Fibroblast of lung (primary cell): ENCODE measurements around the gene ADORA1. TPM values are rescaled to one million over a fixed set of nuclear protein-coding genes. Genes with fewer than 3 reads are reported as not detected.

Experiments
- DNase-seq, 2 donors: peaks; one replicate each; pipeline versions ENCODE4 v3.0.0 to v3.0.0-alpha.2; 2010; ENCODE audit warnings: low read depth in 2 of 2
- H2AFZ ChIP-seq: 2 replicates; pipeline ENCODE4 v1.5.1; 2012; ENCODE audit warnings: low read length, control low read depth, inconsistent platforms
- H3K27ac ChIP-seq: 2 replicates; pipeline ENCODE4 v1.5.1; 2011; ENCODE audit warnings: low read length, control low read depth; ENCODE audit not compliant: insufficient read depth
- H3K27me3 ChIP-seq: 2 replicates; pipeline ENCODE4 v1.5.1; 2011; ENCODE audit warnings: mild to moderate bottlenecking, low read length; ENCODE audit not compliant: control insufficient read depth, insufficient read depth
- H3K36me3 ChIP-seq: 2 replicates; pipeline ENCODE4 v1.5.1; 2011; ENCODE audit warnings: low read length; ENCODE audit not compliant: control insufficient read depth, insufficient read depth
- H3K4me1 ChIP-seq: 2 replicates; pipeline ENCODE4 v1.5.1; 2011; ENCODE audit warnings: low read length; ENCODE audit not compliant: control insufficient read depth, insufficient read depth; ENCODE audit errors: extremely low read depth
- H3K4me2 ChIP-seq: 2 replicates; pipeline ENCODE4 v1.5.1; 2011; ENCODE audit warnings: low read length, control low read depth; ENCODE audit not compliant: insufficient read depth; ENCODE audit errors: extremely low read depth
- H3K4me3 ChIP-seq, 4 experiments: fragments of 200-600 bp in 1 of 4; sonication (generic) in 1 of 4; replicated peaks in 1 of 4; 2 replicates each; pipeline ENCODE4 v1.5.1; 2011 to 2016; ENCODE audit warnings: low read length in 4 of 4, low read depth in 3 of 4, mild to moderate bottlenecking in 3 of 4, control low read depth in 2 of 4, inconsistent platforms in 1 of 4, mixed read lengths in 1 of 4; ENCODE audit not compliant: insufficient read depth in 1 of 4; ENCODE audit errors: control extremely low read depth in 1 of 4
- H3K79me2 ChIP-seq: 2 replicates; pipeline ENCODE4 v1.5.1; 2012; ENCODE audit warnings: mild to moderate bottlenecking, low read length, inconsistent platforms; ENCODE audit not compliant: control insufficient read depth, insufficient read depth
- H3K9ac ChIP-seq: 2 replicates; pipeline ENCODE4 v1.5.1; 2011; ENCODE audit warnings: mild to moderate bottlenecking, low read length, control low read depth; ENCODE audit not compliant: insufficient read depth
- H3K9me3 ChIP-seq: 2 replicates; pipeline ENCODE4 v1.5.1; 2012; ENCODE audit warnings: low read depth, low read length; ENCODE audit not compliant: control insufficient read depth, insufficient read depth
- H4K20me1 ChIP-seq: 2 replicates; pipeline ENCODE4 v1.5.1; 2011; ENCODE audit warnings: low read length; ENCODE audit not compliant: control insufficient read depth, insufficient read depth; ENCODE audit errors: extremely low read depth
- EZH2 ChIP-seq: IDR thresholded peaks from 2 replicates; pipeline ENCODE4 v1.5.1; 2012; ENCODE audit warnings: low read length, control low read depth, mild to moderate bottlenecking; ENCODE audit errors: missing control alignments
- polyA plus RNA-seq, 2 donors: library from polyadenylated mRNA; depleted of rRNA in 1 of 2; stranded (reverse) in 1 of 2; unstranded in 1 of 2; fragments of >200 nt; gene quantifications; 2 replicates each; pipeline ENCODE4 v1.2.1, GENCODE V29; 2011 to 2012; ENCODE audit warnings: missing spikeins in 1 of 2
- total RNA-seq: library from RNA; depleted of rRNA; stranded (reverse); fragments of >200 nt; gene quantifications from 2 replicates; pipeline ENCODE4 v1.2.1, GENCODE V29; 2014
- TF ChIP-seq, protein P1 (sequence below), 2 donors: IDR thresholded peaks in 1 of 2; conservative IDR thresholded peaks in 1 of 2; 1 replicate in 1 of 2; 2 replicates in 1 of 2; pipeline ENCODE4 v1.5.1; 2011 to 2012; ENCODE audit warnings: low read length in 2 of 2, control low read depth in 1 of 2, inconsistent platforms in 1 of 2, low read depth in 1 of 2, mild to moderate bottlenecking in 1 of 2

Gene ADORA1
- total and polyA plus RNA-seq, 2 donors (not counting 1 experiment from before 2014, with no cell fraction given) = 1.5 to 6.1 TPM

DNA sequence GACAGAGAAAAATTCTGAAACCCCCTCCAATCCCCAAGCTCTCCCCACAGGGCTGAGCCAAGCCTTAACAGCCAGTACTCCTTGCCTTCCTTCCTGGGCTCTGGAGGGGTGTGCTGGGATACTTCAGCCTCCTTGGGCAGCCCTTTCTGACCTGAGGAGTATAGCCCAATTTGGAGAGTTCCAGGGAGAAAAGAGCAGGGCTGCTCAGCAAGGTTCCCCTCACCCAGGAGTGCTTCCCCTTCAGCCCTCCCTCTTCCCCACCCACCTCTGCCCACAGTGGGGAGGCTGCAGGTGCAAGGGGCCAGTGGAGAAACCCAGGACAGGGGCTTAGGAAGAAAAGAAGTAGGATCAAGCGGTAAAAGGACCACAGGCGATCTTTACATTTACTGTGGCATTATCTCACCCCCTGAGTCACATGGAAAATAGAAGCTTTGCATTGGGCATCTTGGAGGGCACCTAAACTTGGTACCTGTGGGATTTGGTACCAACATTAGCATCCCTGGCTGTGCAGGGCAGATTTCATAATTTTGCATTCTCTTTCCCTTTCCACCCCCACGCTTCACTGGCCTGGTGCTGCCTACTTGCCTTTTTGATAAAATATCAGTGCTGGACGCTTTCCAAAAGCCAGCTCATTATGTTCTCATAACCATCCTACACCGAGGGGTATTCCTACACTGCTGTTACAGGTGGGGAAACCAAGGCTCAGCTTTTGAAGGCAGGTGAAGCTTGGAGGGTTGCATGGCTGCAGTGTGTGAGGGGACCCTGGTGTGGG, 2.8 kb upstream of the ADORA1 start:
- no peaks in the 10 kb centered on the region for H3K36me3 ChIP-seq
- H3K27ac ChIP-seq = no peak overlapping the region
- H3K4me1 ChIP-seq = peaks cover 4% of the 10 kb centered on the region
- no peak overlapping the region for H3K4me3 ChIP-seq
- no peaks in the 10 kb centered on the region for H3K79me2 ChIP-seq
- TF ChIP-seq EZH2 = no peak
- TF ChIP-seq, protein P1, sequence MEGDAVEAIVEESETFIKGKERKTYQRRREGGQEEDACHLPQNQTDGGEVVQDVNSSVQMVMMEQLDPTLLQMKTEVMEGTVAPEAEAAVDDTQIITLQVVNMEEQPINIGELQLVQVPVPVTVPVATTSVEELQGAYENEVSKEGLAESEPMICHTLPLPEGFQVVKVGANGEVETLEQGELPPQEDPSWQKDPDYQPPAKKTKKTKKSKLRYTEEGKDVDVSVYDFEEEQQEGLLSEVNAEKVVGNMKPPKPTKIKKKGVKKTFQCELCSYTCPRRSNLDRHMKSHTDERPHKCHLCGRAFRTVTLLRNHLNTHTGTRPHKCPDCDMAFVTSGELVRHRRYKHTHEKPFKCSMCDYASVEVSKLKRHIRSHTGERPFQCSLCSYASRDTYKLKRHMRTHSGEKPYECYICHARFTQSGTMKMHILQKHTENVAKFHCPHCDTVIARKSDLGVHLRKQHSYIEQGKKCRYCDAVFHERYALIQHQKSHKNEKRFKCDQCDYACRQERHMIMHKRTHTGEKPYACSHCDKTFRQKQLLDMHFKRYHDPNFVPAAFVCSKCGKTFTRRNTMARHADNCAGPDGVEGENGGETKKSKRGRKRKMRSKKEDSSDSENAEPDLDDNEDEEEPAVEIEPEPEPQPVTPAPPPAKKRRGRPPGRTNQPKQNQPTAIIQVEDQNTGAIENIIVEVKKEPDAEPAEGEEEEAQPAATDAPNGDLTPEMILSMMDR (conservative IDR thresholded peaks at IDR 0.05 in 1 of 2, IDR thresholded peaks at IDR 0.05 in 1 of 2; ENCODE audit: low read depth in 1 of 2, low read length in 2 of 2) = no peak
- H2AFZ ChIP-seq = no peak overlapping the region
- H3K4me2 ChIP-seq = no peak overlapping the region
- H3K9me3 ChIP-seq = no peaks in the 10 kb centered on the region
- no peaks in the 10 kb centered on the region for H4K20me1 ChIP-seq
- DNase-seq = peak in 1 of 2 donors; percentile 21
- no peak overlapping the region for H3K9ac ChIP-seq
- H3K27me3 ChIP-seq = peaks cover 39% of the 10 kb centered on the region

DNA sequence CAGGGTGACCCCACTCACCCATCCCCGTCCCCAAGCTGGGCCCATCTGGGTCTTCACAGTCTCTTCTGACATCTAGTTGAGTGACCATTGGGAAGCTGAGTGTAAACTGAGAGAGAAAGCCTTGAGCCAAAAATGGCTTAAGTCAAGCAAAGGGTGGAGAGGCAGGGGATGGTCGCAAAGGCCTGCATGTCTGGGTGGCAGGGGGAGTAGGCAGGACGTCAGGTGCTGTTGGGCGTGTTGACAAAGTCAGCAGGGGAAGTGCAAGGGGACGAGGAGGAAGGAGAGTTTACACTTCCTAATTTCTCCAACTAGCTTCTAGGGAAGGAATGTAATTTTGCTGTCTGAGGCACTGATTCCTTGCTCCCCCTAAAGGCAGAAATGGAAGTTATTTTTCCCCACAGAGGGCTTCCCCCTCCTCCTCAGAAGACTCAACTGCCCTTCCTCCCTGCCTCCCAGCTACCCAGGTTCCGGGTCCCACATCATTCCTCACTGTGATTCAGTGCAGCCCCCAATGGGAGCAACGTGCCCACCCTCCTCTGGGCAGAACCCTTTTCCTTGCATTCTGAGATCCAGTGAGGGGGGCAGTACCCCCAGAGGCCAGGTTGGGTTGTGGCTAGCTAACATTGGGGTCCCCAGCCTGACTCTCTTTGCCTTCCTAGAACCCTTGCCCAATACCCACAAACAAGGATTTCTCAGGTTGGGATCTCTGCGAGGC, 1.2 kb upstream of the ADORA1 start:
- peaks cover 33% of the 10 kb centered on the region for H3K27me3 ChIP-seq
- no peaks in the 10 kb centered on the region for H4K20me1 ChIP-seq
- TF ChIP-seq, protein P1 (conservative IDR thresholded peaks at IDR 0.05 in 1 of 2, IDR thresholded peaks at IDR 0.05 in 1 of 2; ENCODE audit: low read depth in 1 of 2, low read length in 2 of 2) = peak; percentile 40 to 57
- no peak for TF ChIP-seq EZH2
- H3K27ac ChIP-seq = no peak overlapping the region
- H2AFZ ChIP-seq = no peak overlapping the region
- peak; percentile 14 to 40 for DNase-seq
- no peak overlapping the region for H3K9ac ChIP-seq
- peaks cover 4% of the 10 kb centered on the region for H3K4me1 ChIP-seq
- no peak overlapping the region for H3K4me2 ChIP-seq
- H3K9me3 ChIP-seq = no peaks in the 10 kb centered on the region
- H3K4me3 ChIP-seq = no peak overlapping the region
- no peaks in the 10 kb centered on the region for H3K36me3 ChIP-seq
- no peaks in the 10 kb centered on the region for H3K79me2 ChIP-seq

DNA sequence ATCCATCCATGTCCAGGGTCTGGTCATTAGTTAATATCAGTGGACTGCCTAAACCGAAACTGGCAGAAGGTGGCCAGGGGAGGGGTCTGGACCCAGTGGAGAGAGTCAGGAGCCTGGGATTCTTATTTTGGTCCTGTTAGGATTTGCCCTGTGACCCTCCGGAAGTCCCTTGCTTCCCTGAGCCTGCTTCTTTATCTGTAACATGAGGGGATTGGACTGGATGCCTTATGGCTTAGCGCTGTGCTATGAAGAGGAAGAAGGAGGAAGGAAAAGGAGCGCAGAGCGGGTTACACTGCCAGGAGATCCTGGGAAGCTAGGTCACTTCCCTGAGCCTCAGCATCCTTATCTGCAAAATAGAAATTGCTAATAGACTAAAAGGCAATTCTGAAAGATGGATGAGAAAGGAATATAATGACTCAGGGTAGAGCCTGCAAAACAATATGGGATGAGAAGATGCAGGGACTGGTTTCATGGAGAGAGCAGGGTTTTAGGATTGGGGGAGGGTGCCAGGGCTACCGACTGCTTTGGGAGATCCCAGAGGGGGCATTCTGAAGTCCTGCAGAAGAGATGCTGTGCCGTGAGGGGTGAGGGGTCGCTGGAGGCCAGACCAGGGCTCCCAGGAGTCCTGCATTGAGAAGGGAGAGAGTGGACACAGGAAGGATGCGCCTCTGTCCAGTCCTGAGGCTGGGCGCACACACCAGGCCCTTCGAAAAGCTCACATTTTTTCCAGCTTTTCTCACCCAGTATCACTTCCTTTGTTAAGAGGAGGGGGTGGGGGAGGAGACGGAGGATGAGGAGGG, 460 bp upstream of the ADORA1 start:
- peaks cover 32% of the 10 kb centered on the region for H3K27me3 ChIP-seq
- H3K36me3 ChIP-seq = no peaks in the 10 kb centered on the region
- no peak overlapping the region for H3K27ac ChIP-seq
- H3K4me2 ChIP-seq = peak overlapping the region; percentile 25
- no peak overlapping the region for H2AFZ ChIP-seq
- no peak overlapping the region for H3K9ac ChIP-seq
- peak overlapping the region in 1 of 4 experiments; percentile 54 for H3K4me3 ChIP-seq
- H3K9me3 ChIP-seq = no peaks in the 10 kb centered on the region
- H3K4me1 ChIP-seq = peaks cover 4% of the 10 kb centered on the region
- H3K79me2 ChIP-seq = no peaks in the 10 kb centered on the region
- TF ChIP-seq, protein P1 (conservative IDR thresholded peaks at IDR 0.05 in 1 of 2, IDR thresholded peaks at IDR 0.05 in 1 of 2; ENCODE audit: low read depth in 1 of 2, low read length in 2 of 2) = no peak
- no peak for TF ChIP-seq EZH2
- DNase-seq = peak in 1 of 2 donors; percentile 48
- peaks cover under 1% of the 10 kb centered on the region for H4K20me1 ChIP-seq
